SU-DHL-6 (cell line): Measurements from ENCODE around the gene HRH2.

Source experiments
- H2AFZ ChIP-seq: fragments of 200-600 bp; sonication (generic); 2 replicates; pipeline ENCODE4 v1.6.1; 2014; ENCODE audit warnings: low read depth, mild to moderate bottlenecking, moderate library complexity, mixed read lengths, antibody characterized with exemption, low read length; ENCODE audit not compliant: severe bottlenecking
- H3F3A ChIP-seq: fragments of 200-600 bp; shearing (Covaris generic); 2 replicates; pipeline ENCODE4 v1.6.0; 2016; ENCODE audit warnings: antibody characterized with exemption, mild to moderate bottlenecking; ENCODE audit not compliant: insufficient read depth
- H3K27ac ChIP-seq: fragments of 200-600 bp; sonication (generic); 2 replicates; pipeline ENCODE4 v1.5.1; 2016; ENCODE audit warnings: low read depth, mild to moderate bottlenecking, low read length, moderate library complexity, mixed read lengths
- H3K27me3 ChIP-seq: fragments of 200-600 bp; sonication (generic), shearing (Covaris generic); 2 replicates; pipeline ENCODE4 v1.6.0; 2014; ENCODE audit warnings: mild to moderate bottlenecking, low read length
- H3K36me3 ChIP-seq: fragments of 200-600 bp; sonication (generic); 2 replicates; pipeline ENCODE4 v1.6.1; 2014; ENCODE audit warnings: mild to moderate bottlenecking, low read length, mixed read lengths
- H3K4me2 ChIP-seq: fragments of 300-600, 200-600 bp; shearing (Covaris generic), sonication (generic); 2 replicates; pipeline ENCODE4 v1.6.0; 2014; ENCODE audit warnings: low read length, low read depth, mild to moderate bottlenecking; ENCODE audit not compliant: poor library complexity, severe bottlenecking
- H3K4me3 ChIP-seq: fragments of 200-600 bp; sonication (generic); 2 replicates; pipeline ENCODE4 v1.5.1; 2014; ENCODE audit warnings: antibody characterized with exemption, low read length, mild to moderate bottlenecking, mixed read lengths; ENCODE audit not compliant: insufficient read depth, poor library complexity, severe bottlenecking
- H3K79me2 ChIP-seq: fragments of 200-600 bp; sonication (generic); 2 replicates; pipeline ENCODE4 v1.6.1; 2014; ENCODE audit warnings: mild to moderate bottlenecking, low read length, moderate library complexity; ENCODE audit not compliant: insufficient read depth
- H3K9ac ChIP-seq: fragments of 200-600 bp; sonication (generic); 2 replicates; pipeline ENCODE4 v1.7.0; 2014; ENCODE audit warnings: mild to moderate bottlenecking, low read length
- H3K9me2 ChIP-seq: fragments of 200-600 bp; sonication (generic); replicated peaks from 2 replicates; pipeline ENCODE4 v1.6.1; 2014; ENCODE audit warnings: low read length; ENCODE audit not compliant: insufficient read depth
- H3K9me3 ChIP-seq: fragments of 200-600 bp; sonication (generic); 2 replicates; pipeline ENCODE4 v1.6.1; 2014; ENCODE audit warnings: low read length, mixed read lengths; ENCODE audit not compliant: insufficient read depth
- H4K20me1 ChIP-seq: fragments of 200-600 bp; sonication (generic); 2 replicates; pipeline ENCODE4 v1.6.1; 2014; ENCODE audit warnings: low read depth, mild to moderate bottlenecking, antibody characterized with exemption, low read length, moderate library complexity, mixed read lengths
- CTCF ChIP-seq: fragments of 200-600 bp; sonication (generic); IDR thresholded peaks from one replicate; pipeline ENCODE4 v1.5.1; 2017; ENCODE audit warnings: antibody characterized with exemption, mild to moderate bottlenecking, low read length, moderate library complexity; ENCODE audit not compliant: insufficient read depth, poor library complexity, severe bottlenecking
- EZH2phosphoT487 ChIP-seq: fragments of 200-600 bp; sonication (generic), shearing (Covaris generic); conservative IDR thresholded peaks from 2 replicates; pipeline ENCODE4 v1.6.1; 2018; ENCODE audit warnings: mild to moderate bottlenecking, antibody characterized with exemption, low read length, moderate library complexity, mixed read lengths

HRH2 gene

GRCh38 chr5:175686826-175687225 is 29.0 kb downstream of the HRH2 start:
- Histone ChIP-seq H3K27me3 (no peaks in the 10 kb centered on the region), H3K36me3 (no peaks in the 10 kb centered on the region), H3F3A (no peaks in the 10 kb centered on the region), H3K27ac (no peak overlapping the region), H3K9ac (no peak overlapping the region), H3K9me2 (no peaks in the 10 kb centered on the region), H4K20me1 (no peaks in the 10 kb centered on the region), H2AFZ (no peak overlapping the region), H3K4me2 (no peak overlapping the region), H3K79me2 (no peaks in the 10 kb centered on the region), H3K9me3 (no peaks in the 10 kb centered on the region), H3K4me3 (no peak overlapping the region)
- TF ChIP-seq EZH2phosphoT487 = no peak
- no peak for TF ChIP-seq CTCF

GRCh38 chr5:175687231-175687701 is 29.4 kb downstream of the HRH2 start:
- no peaks in the 10 kb centered on the region for H3K36me3 ChIP-seq
- H3K27ac ChIP-seq = no peak overlapping the region
- no peaks in the 10 kb centered on the region for H3K27me3 ChIP-seq
- H3K4me3 ChIP-seq = no peak overlapping the region
- TF ChIP-seq CTCF (no peak), EZH2phosphoT487 (no peak)
- H3F3A ChIP-seq = no peaks in the 10 kb centered on the region
- H3K4me2 ChIP-seq = no peak overlapping the region
- no peaks in the 10 kb centered on the region for H3K9me2 ChIP-seq
- no peaks in the 10 kb centered on the region for H3K79me2 ChIP-seq
- H3K9me3 ChIP-seq = no peaks in the 10 kb centered on the region
- no peaks in the 10 kb centered on the region for H4K20me1 ChIP-seq
- no peak overlapping the region for H3K9ac ChIP-seq
- H2AFZ ChIP-seq = no peak overlapping the region

- Histone ChIP-seq H3K9me3 (no peaks in the 10 kb centered on the region), H2AFZ (no peak overlapping the region)
Observed at GRCh38 chr5:175688352-175689146, 30.7 kb downstream of the HRH2 start.

More at GRCh38 chr5:175688352-175689146, 30.7 kb downstream of the HRH2 start:
- no peaks in the 10 kb centered on the region for H3K9me2 ChIP-seq
- no peak overlapping the region for H3K27ac ChIP-seq
- H3K36me3 ChIP-seq = no peaks in the 10 kb centered on the region
- H3F3A ChIP-seq = no peaks in the 10 kb centered on the region
- H3K4me2 ChIP-seq = no peak overlapping the region
- no peak overlapping the region for H3K4me3 ChIP-seq
- H3K27me3 ChIP-seq = no peaks in the 10 kb centered on the region
- TF ChIP-seq EZH2phosphoT487 (no peak), CTCF (no peak)
- H4K20me1 ChIP-seq = no peaks in the 10 kb centered on the region
- H3K79me2 ChIP-seq = no peaks in the 10 kb centered on the region
- H3K9ac ChIP-seq = no peak overlapping the region
